GM12878 (cell line): Measurements from ENCODE around the gene ECSIT. TPM values are rescaled to one million over a fixed set of nuclear protein-coding genes. Genes with fewer than 3 reads are reported as not detected.
A peak's percentile ranks its signal among the peaks of the same experiment; 100 is the strongest.

Experiments used
- ATAC-seq: fragments of 200-7000 bp; cut with Tn5 transposase; 3 replicates; pipeline ENCODE4 v1.9.1; 2020; ENCODE audit warnings: mild to moderate bottlenecking, moderate library complexity
- BruUV-seq: library from RNA; stranded (reverse); fragments of 400-500 nt; replicated peaks from 2 replicates; lab custom pipeline; 2021; lab: Mats Ljungman, UMichigan
- CTCF ChIA-PET: fragments of 300-600 bp; sonication (Branson Sonifier 250); formaldehyde crosslinking; extraction: SDS; loops from one replicate; lab custom pipeline; 2021; ENCODE audit warnings: inconsistent platforms; lab: Yijun Ruan, JAX
- POLR2A ChIA-PET: fragments of 350-600 bp; formaldehyde crosslinking; extraction: SDS; loops from one replicate; lab custom pipeline; 2021; ENCODE audit warnings: inconsistent platforms; lab: Charles Lee
- RAD21 ChIA-PET: fragments of 300-600 bp; sonication (Branson Sonifier 250); formaldehyde crosslinking; loops from one replicate; lab custom pipeline; 2023; ENCODE audit warnings: antibody characterized with exemption; ENCODE audit not compliant: unreplicated experiment; lab: Charles Lee
- SMC1A ChIA-PET: fragments of 300-600 bp; sonication (Branson Sonifier 250); formaldehyde crosslinking; loops from one replicate; lab custom pipeline; 2023; ENCODE audit not compliant: unreplicated experiment, uncharacterized antibody; lab: Charles Lee
- DNase-seq: peaks from one replicate; pipeline ENCODE4 v3.0.0-alpha.2; 2011; ENCODE audit warnings: low read depth, low spot score
- FAIRE-seq: peaks from 3 replicates; lab custom pipeline; 2011; peaks lifted over from hg19 to GRCh38; lab: Jason Lieb, UNC
- H2AFZ ChIP-seq: 2 replicates; pipeline ENCODE4 v1.6.0; 2011; ENCODE audit warnings: low read depth, low read length, control low read depth; ENCODE audit not compliant: control insufficient read depth
- H3K27ac ChIP-seq: 2 replicates; pipeline ENCODE4 v1.5.1; 2011; ENCODE audit warnings: control low read depth; ENCODE audit not compliant: control insufficient read depth, insufficient read depth
- H3K27me3 ChIP-seq, 2 experiments: replicated peaks in 1 of 2; 2 replicates each; pipeline versions ENCODE4 v1.6.0 to v1.6.1; 2011; ENCODE audit warnings: low read length in 1 of 2; ENCODE audit not compliant: control insufficient read depth in 2 of 2, insufficient read depth in 2 of 2
- H3K36me3 ChIP-seq, 2 experiments: 2 replicates each; pipeline ENCODE4 v1.5.1; 2011; ENCODE audit warnings: low read length in 1 of 2; ENCODE audit not compliant: control insufficient read depth in 2 of 2, insufficient read depth in 2 of 2
- H3K4me1 ChIP-seq: 2 replicates; pipeline ENCODE4 v1.6.1; 2011; ENCODE audit warnings: mild to moderate bottlenecking, low read length, moderate library complexity, mixed read lengths; ENCODE audit not compliant: control insufficient read depth, insufficient read depth
- H3K4me2 ChIP-seq: 2 replicates; pipeline ENCODE4 v1.6.0; 2011; ENCODE audit warnings: control low read depth; ENCODE audit not compliant: control insufficient read depth, insufficient read depth
- H3K4me3 ChIP-seq: fragments of 200-600 bp; sonication (generic); 2 replicates; pipeline ENCODE4 v1.5.1; 2016
- H3K79me2 ChIP-seq: 2 replicates; pipeline ENCODE4 v1.6.0; 2011; ENCODE audit warnings: low read length; ENCODE audit not compliant: control insufficient read depth, insufficient read depth
- H3K9ac ChIP-seq: 2 replicates; pipeline ENCODE4 v1.8.0; 2011; ENCODE audit warnings: low read length, control low read depth, mixed read lengths; ENCODE audit not compliant: control insufficient read depth, insufficient read depth
- H3K9me3 ChIP-seq: replicated peaks from 3 replicates; pipeline ENCODE4 v1.5.1; 2011; ENCODE audit warnings: mild to moderate bottlenecking, low read length; ENCODE audit not compliant: control insufficient read depth, insufficient read depth
- H4K20me1 ChIP-seq: 2 replicates; pipeline ENCODE4 v1.6.0; 2011; ENCODE audit not compliant: control insufficient read depth, insufficient read depth
- ATF3 ChIP-seq: IDR thresholded peaks from 2 replicates; pipeline ENCODE4 v1.6.1; 2011; ENCODE audit warnings: low read depth, mild to moderate bottlenecking, low read length, moderate library complexity, borderline replicate concordance; ENCODE audit errors: extremely low read depth
- BRCA1 ChIP-seq: IDR thresholded peaks from 2 replicates; pipeline ENCODE4 v1.6.1; 2011; ENCODE audit warnings: low read depth, low read length, improper control_type of control experiment
- CREM ChIP-seq: IDR thresholded peaks from 2 replicates; pipeline ENCODE4 v1.6.1; 2014; ENCODE audit warnings: antibody characterized with exemption, low read depth
- HDGF ChIP-seq: fragments of 450-650 bp; IDR thresholded peaks from 2 replicates; pipeline ENCODE4 v1.6.1; 2016; ENCODE audit warnings: antibody characterized with exemption
- IKZF1 ChIP-seq: fragments of 450-650 bp; conservative IDR thresholded peaks from 2 replicates; pipeline ENCODE4 v1.6.1; 2017; ENCODE audit warnings: antibody characterized with exemption, mild to moderate bottlenecking
- MAX ChIP-seq: IDR thresholded peaks from 2 replicates; pipeline ENCODE4 v1.6.1; 2012; ENCODE audit warnings: low read depth, low read length, improper control_type of control experiment
- MYC ChIP-seq: IDR thresholded peaks from 2 replicates; pipeline ENCODE4 v1.6.1; 2011; ENCODE audit warnings: mild to moderate bottlenecking, low read length, moderate library complexity, inconsistent platforms; ENCODE audit not compliant: insufficient read depth, insufficient replicate concordance, insufficient read length, severe bottlenecking
- NBN ChIP-seq: fragments of 450-650 bp; IDR thresholded peaks from 2 replicates; pipeline ENCODE4 v1.6.1; 2016
- PBX3 ChIP-seq: IDR thresholded peaks from 2 replicates; pipeline ENCODE4 v1.6.1; 2011; ENCODE audit warnings: mild to moderate bottlenecking, low read depth, low read length, moderate library complexity; ENCODE audit not compliant: insufficient replicate concordance
- PKNOX1 ChIP-seq: fragments of 450-650 bp; IDR thresholded peaks from 2 replicates; pipeline ENCODE4 v1.6.1; 2016; ENCODE audit warnings: mild to moderate bottlenecking
- SMC3 ChIP-seq: IDR thresholded peaks from 2 replicates; pipeline ENCODE4 v1.6.1; 2011; ENCODE audit warnings: low read length, improper control_type of control experiment, borderline replicate concordance
- SUPT20H ChIP-seq: IDR thresholded peaks from 2 replicates; pipeline ENCODE4 v1.6.1; 2011; ENCODE audit warnings: low read depth, mild to moderate bottlenecking, low read length, moderate library complexity, borderline replicate concordance; ENCODE audit not compliant: control insufficient read depth
- ZBTB4 ChIP-seq: fragments of 450-650 bp; formaldehyde crosslinking; IDR thresholded peaks from 2 replicates; pipeline ENCODE4 v1.4.0; 2022; ENCODE audit warnings: mild to moderate bottlenecking, moderate library complexity
- WGBS: methylation state at CpG from one replicate; pipeline ENCODE4 v1.1.6; 2016; ENCODE audit warnings: low lambda C conversion rate; ENCODE audit not compliant: insufficient replicate concordance, insufficient coverage; ENCODE audit errors: missing lambda C conversion rate; 5-methylcytosine and 5-hydroxymethylcytosine counted together
- in situ Hi-C: fragments of 300-500 bp; cut with MboI; formaldehyde crosslinking; loops from 9 replicates; pipeline ENCODE4 v1.14.3; 2018; ENCODE audit warnings: mixed read lengths
- intact Hi-C: fragments of 100-400 bp; cut with micrococcal nuclease; formaldehyde crosslinking; loops from one replicate; pipeline ENCODE4 v1.14.2; 2022; ENCODE audit not compliant: unreplicated experiment
- polyA plus RNA-seq, 11 experiments: library from polyadenylated mRNA; depleted of rRNA in 4 of 11; unstranded in 6 of 11; stranded (reverse) in 5 of 11; fragments of >200 nt; fragmentation: Nextera tagmentation in 4 of 11; fragmentation: Illumina TruSeq in 1 of 11; extraction: Ambion mirVana in 4 of 11; extraction: Trizol in 1 of 11; gene quantifications; 1 replicate in 1 of 11; 2 replicates in 10 of 11; pipeline versions ENCODE4 v1.2.1 to v1.2.3, GENCODE V29; 2011 to 2016; ENCODE audit warnings: inconsistent platforms in 2 of 11, missing spikeins in 2 of 11, low read depth in 1 of 11
- total RNA-seq, 4 experiments: library from RNA; depleted of rRNA in 3 of 4; stranded (reverse); fragments of >200 nt in 3 of 4; fragmentation: Illumina TruSeq in 1 of 4; extraction: Trizol in 1 of 4; gene quantifications; 2 replicates each; pipeline versions ENCODE4 v1.2.1 to v1.2.3, GENCODE V29; 2013 to 2021

ECSIT gene
- total and polyA plus RNA-seq, 10 of the 15 experiments (the other 5 are each of a cell fraction or from before 2014, with no cell fraction given) = 1.0 to 59.6 (median 41.3) TPM

GRCh38 chr19:11566164-11566563 is 37.2 kb upstream of the ECSIT start:
- Histone ChIP-seq H3K4me2 (no peak overlapping the region), H3K4me3 (no peak overlapping the region), H2AFZ (no peak overlapping the region), H3K36me3 (no peaks in the 10 kb centered on the region), H3K79me2 (no peaks in the 10 kb centered on the region), H3K4me1 (peaks cover 29% of the 10 kb centered on the region), H3K27me3 (no peaks in the 10 kb centered on the region), H3K9ac (no peak overlapping the region), H3K27ac (peak overlapping the region; percentile 17; the same call in 1 of the 2 replicates)
- no peak for ATAC-seq
- in situ Hi-C loops = no loop called here
- DNase-seq = no peak
- ChIA-PET SMC1A (interaction anchor here (0.9 to 1.0 kb wide), 2 partner anchors 17 to 19 kb away, joined by 3 to 4 read pairs; no protein-coding TSS in a partner anchor), POLR2A (interaction anchor here (0.6 to 1.0 kb wide), 3 partner anchors 15 to 690 kb away, joined by 3 to 7 read pairs (median 4); no protein-coding TSS in a partner anchor)
- 6% methylated on average over 2 of the region's 2 CpGs for WGBS
- TSS peak; percentile 85 for BruUV-seq
- TF ChIP-seq SUPT20H (no peak), CREM (no peak), SMC3 (no peak), MYC (no peak), PBX3 (no peak), ATF3 (no peak), MAX (no peak), HDGF (no peak), NBN (no peak), PKNOX1 (peak; percentile 59; the same call in 1 of the 2 replicates), IKZF1 (0 out of 2 replicates have a peak, but pooled peaks have one; percentile 11), ZBTB4 (CRISPR knock-in tag) (no peak), BRCA1 (no peak)
- TF ChIP-seq, all 136 proteins: peak for 2
- RAD21 ChIA-PET = interaction anchor here (0.9 kb wide), 1 partner anchor 15 kb away, joined by 4 read pairs; no protein-coding TSS in a partner anchor
- Histone ChIP-seq H3K9me3 (no peaks in the 10 kb centered on the region), H4K20me1 (no peaks in the 10 kb centered on the region)
- intact Hi-C loops = loop anchor here (10.0 kb wide), 2 partner anchors 359 to 691 kb away; partner anchors contain the start of genes CARM1 and ZNF700
- CTCF ChIA-PET = interaction anchor here (5.8 kb wide), 1 partner anchor 15 kb away, joined by 47 read pairs; no protein-coding TSS in a partner anchor
- FAIRE-seq = no peak
